HepG2 (cell line): Measurements from ENCODE around the gene YWHAE. TPM values are rescaled to one million over a fixed set of nuclear protein-coding genes. Genes with fewer than 3 reads are reported as not detected.

Experiments
- ARNTL ChIP-seq: sonication (generic); formaldehyde crosslinking; IDR thresholded peaks from 2 replicates; pipeline ENCODE4 v1.4.0; 2020; ENCODE audit warnings: mild to moderate bottlenecking, missing genetic modification reagents
- ASH2L ChIP-seq: fragments of 300-600, 200-600 bp; sonication (generic); IDR thresholded peaks from 2 replicates; pipeline ENCODE4 v1.7.0; 2017; ENCODE audit warnings: low read depth, mild to moderate bottlenecking, moderate library complexity, mixed read lengths, low read length; ENCODE audit not compliant: insufficient read length
- CREB1 ChIP-seq, 2 experiments: fragments of 450-650 bp in 1 of 2; IDR thresholded peaks; 2 replicates each; pipeline ENCODE4 v1.6.1; 2016 to 2017; ENCODE audit warnings: control low read depth in 1 of 2, mild to moderate bottlenecking in 1 of 2, missing compliant biosample characterization in 1 of 2, missing genetic modification characterization in 1 of 2
- CREM ChIP-seq, 2 experiments: sonication (generic) in 1 of 2; formaldehyde crosslinking in 1 of 2; IDR thresholded peaks; 2 replicates each; pipeline versions ENCODE4 v1.4.0 to v1.6.1; 2016 to 2020; ENCODE audit warnings: antibody characterized with exemption in 1 of 2, mild to moderate bottlenecking in 1 of 2, missing genetic modification reagents in 1 of 2
- HNRNPK ChIP-seq: fragments of 200-400 bp; formaldehyde crosslinking; IDR thresholded peaks from 2 replicates; pipeline ENCODE4 v1.6.1; 2018; ENCODE audit warnings: low read length, low read depth, moderate library complexity, mild to moderate bottlenecking; ENCODE audit not compliant: poor library complexity, severe bottlenecking
- KLF9 ChIP-seq: IDR thresholded peaks from 2 replicates; pipeline ENCODE4 v1.6.1; 2016; ENCODE audit warnings: low read depth
- LCORL ChIP-seq, 2 experiments: fragments of 450-650 bp in 1 of 2; sonication (generic) in 1 of 2; formaldehyde crosslinking in 1 of 2; IDR thresholded peaks; 2 replicates each; pipeline versions ENCODE4 v1.5.0 to v1.6.1; 2017 to 2020; ENCODE audit warnings: antibody characterized with exemption in 1 of 2, missing genetic modification reagents in 1 of 2
- NFYC ChIP-seq: IDR thresholded peaks from 2 replicates; pipeline ENCODE4 v1.6.1; 2016; ENCODE audit warnings: missing genetic modification reagents, missing compliant biosample characterization
- NR2C2 ChIP-seq: sonication (generic); formaldehyde crosslinking; IDR thresholded peaks from 2 replicates; pipeline ENCODE4 v1.4.0; 2020; ENCODE audit warnings: missing genetic modification reagents, mild to moderate bottlenecking, moderate library complexity, borderline replicate concordance
- ZBTB38 ChIP-seq: sonication (generic); formaldehyde crosslinking; IDR thresholded peaks from 2 replicates; pipeline ENCODE4 v1.5.1; 2020; ENCODE audit warnings: mild to moderate bottlenecking, missing genetic modification reagents
- ZFP36L2 ChIP-seq: sonication (generic); formaldehyde crosslinking; IDR thresholded peaks from 2 replicates; pipeline ENCODE4 v1.4.0; 2020; ENCODE audit warnings: missing genetic modification reagents
- ZNF207 ChIP-seq: fragments of 450-650 bp; IDR thresholded peaks from 2 replicates; pipeline ENCODE4 v1.6.1; 2016; ENCODE audit warnings: antibody characterized with exemption, borderline replicate concordance
- ZNF260 ChIP-seq: sonication (generic); formaldehyde crosslinking; IDR thresholded peaks from 2 replicates; pipeline ENCODE4 v1.4.0; 2020; ENCODE audit warnings: missing genetic modification reagents, low read depth, mild to moderate bottlenecking, borderline replicate concordance
- ZNF280D ChIP-seq: sonication (generic); formaldehyde crosslinking; IDR thresholded peaks from 2 replicates; pipeline ENCODE4 v1.5.1; 2020; ENCODE audit warnings: mild to moderate bottlenecking, missing genetic modification reagents
- ZNF317 ChIP-seq: sonication (generic); formaldehyde crosslinking; IDR thresholded peaks from 2 replicates; pipeline ENCODE4 v1.5.0; 2020; ENCODE audit warnings: mild to moderate bottlenecking, missing genetic modification reagents
- ZNF329 ChIP-seq: sonication (generic); formaldehyde crosslinking; IDR thresholded peaks from 2 replicates; pipeline ENCODE4 v1.9.0; 2021; ENCODE audit warnings: low read depth, mild to moderate bottlenecking, missing genetic modification reagents
- ZNF598 ChIP-seq: sonication (generic); formaldehyde crosslinking; IDR thresholded peaks from 2 replicates; pipeline ENCODE4 v1.5.1; 2020; ENCODE audit warnings: mild to moderate bottlenecking, missing genetic modification reagents, borderline replicate concordance
- ZNF7 ChIP-seq: IDR thresholded peaks from 2 replicates; pipeline ENCODE4 v1.6.1; 2016; ENCODE audit warnings: missing biosample characterization, missing genetic modification reagents
- ZNF83 ChIP-seq: sonication (generic); formaldehyde crosslinking; IDR thresholded peaks from 2 replicates; pipeline ENCODE4 v1.4.0; 2020; ENCODE audit warnings: missing genetic modification reagents, mild to moderate bottlenecking, borderline replicate concordance
- ZSCAN25 ChIP-seq: sonication (generic); formaldehyde crosslinking; IDR thresholded peaks from 2 replicates; pipeline ENCODE4 v1.8.0; 2022; ENCODE audit warnings: mild to moderate bottlenecking, missing genetic modification reagents
- polyA plus RNA-seq, 8 experiments: library from polyadenylated mRNA; depleted of rRNA in 3 of 8; stranded (reverse) in 7 of 8; unstranded in 1 of 8; fragments of >200 nt; fragmentation: Illumina TruSeq in 4 of 8; extraction: Trizol in 4 of 8; gene quantifications; 2 replicates each; pipeline versions ENCODE4 v1.2.1 to v1.2.3, GENCODE V29; 2011 to 2016; ENCODE audit warnings: low read depth in 4 of 8, missing spikeins in 1 of 8, mixed read lengths in 1 of 8; ENCODE audit not compliant: insufficient read depth in 1 of 8
- total RNA-seq, 5 experiments: library from RNA; depleted of rRNA; stranded (reverse); fragments of >200 nt; fragmentation: Illumina TruSeq; extraction: Trizol; gene quantifications; 2 replicates each; pipeline ENCODE4 v1.2.3, GENCODE V29; 2016; ENCODE audit warnings: low read depth in 1 of 5
- TF ChIP-seq, protein P1 (sequence below): sonication (generic); formaldehyde crosslinking; IDR thresholded peaks from 2 replicates; pipeline ENCODE4 v1.8.0; 2022; ENCODE audit warnings: missing genetic modification reagents, mild to moderate bottlenecking, moderate library complexity, borderline replicate concordance
- TF ChIP-seq, protein P2 (sequence below): sonication (generic); formaldehyde crosslinking; conservative IDR thresholded peaks from 2 replicates; pipeline ENCODE4 v1.4.0; 2020; ENCODE audit warnings: missing genetic modification reagents

Gene YWHAE
- total and polyA plus RNA-seq, 2 of the 13 experiments (the other 11 are each of a cell fraction or from before 2014, with no cell fraction given): 256 to 335 TPM

- TF ChIP-seq HNRNPK (no peak), KLF9 (no peak), ZFP36L2 (CRISPR knock-in tag) (no peak), ZNF317 (CRISPR knock-in tag) (peak; percentile 73; the same call in 1 of the 2 replicates), ZSCAN25 (peak; percentile 45; the same call in 1 of the 2 replicates), ZNF207 (no peak), ZNF598 (0 out of 2 replicates have a peak, but pooled peaks have one; percentile 50), CREM (IDR thresholded peaks at IDR 0.05) (no peak), CREM (CRISPR knock-in tag; IDR thresholded peaks at IDR 0.05) (no peak), ZNF260 (CRISPR knock-in tag) (no peak), NR2C2 (peak; percentile 61; the same call in 1 of the 2 replicates), ZBTB38 (CRISPR knock-in tag) (no peak), ZNF280D (CRISPR knock-in tag) (0 out of 2 replicates have a peak, but pooled peaks have one; percentile 42), ZNF7 (CRISPR knock-in tag) (no peak), ARNTL (CRISPR knock-in tag) (peak; percentile 79; the same call in 1 of the 2 replicates), ASH2L (peak; percentile 86), CREB1 (IDR thresholded peaks at IDR 0.05) (no peak), CREB1 (CRISPR knock-in tag; IDR thresholded peaks at IDR 0.05) (0 out of 2 replicates have a peak, but pooled peaks have one; percentile 32), LCORL (IDR thresholded peaks at IDR 0.05) (no peak), LCORL (CRISPR knock-in tag; IDR thresholded peaks at IDR 0.05) (peak; percentile 48; the same call in 1 of the 2 replicates), ZNF83 (peak; percentile 83; the same call in 1 of the 2 replicates), ZNF329 (CRISPR knock-in tag) (peak; percentile 40; the same call in 1 of the 2 replicates), NFYC (CRISPR knock-in tag) (no peak)
- TF ChIP-seq, protein P1, sequence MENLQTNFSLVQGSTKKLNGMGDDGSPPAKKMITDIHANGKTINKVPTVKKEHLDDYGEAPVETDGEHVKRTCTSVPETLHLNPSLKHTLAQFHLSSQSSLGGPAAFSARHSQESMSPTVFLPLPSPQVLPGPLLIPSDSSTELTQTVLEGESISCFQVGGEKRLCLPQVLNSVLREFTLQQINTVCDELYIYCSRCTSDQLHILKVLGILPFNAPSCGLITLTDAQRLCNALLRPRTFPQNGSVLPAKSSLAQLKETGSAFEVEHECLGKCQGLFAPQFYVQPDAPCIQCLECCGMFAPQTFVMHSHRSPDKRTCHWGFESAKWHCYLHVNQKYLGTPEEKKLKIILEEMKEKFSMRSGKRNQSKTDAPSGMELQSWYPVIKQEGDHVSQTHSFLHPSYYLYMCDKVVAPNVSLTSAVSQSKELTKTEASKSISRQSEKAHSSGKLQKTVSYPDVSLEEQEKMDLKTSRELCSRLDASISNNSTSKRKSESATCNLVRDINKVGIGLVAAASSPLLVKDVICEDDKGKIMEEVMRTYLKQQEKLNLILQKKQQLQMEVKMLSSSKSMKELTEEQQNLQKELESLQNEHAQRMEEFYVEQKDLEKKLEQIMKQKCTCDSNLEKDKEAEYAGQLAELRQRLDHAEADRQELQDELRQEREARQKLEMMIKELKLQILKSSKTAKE (CRISPR knock-in tag): no peak
- TF ChIP-seq, protein P2, sequence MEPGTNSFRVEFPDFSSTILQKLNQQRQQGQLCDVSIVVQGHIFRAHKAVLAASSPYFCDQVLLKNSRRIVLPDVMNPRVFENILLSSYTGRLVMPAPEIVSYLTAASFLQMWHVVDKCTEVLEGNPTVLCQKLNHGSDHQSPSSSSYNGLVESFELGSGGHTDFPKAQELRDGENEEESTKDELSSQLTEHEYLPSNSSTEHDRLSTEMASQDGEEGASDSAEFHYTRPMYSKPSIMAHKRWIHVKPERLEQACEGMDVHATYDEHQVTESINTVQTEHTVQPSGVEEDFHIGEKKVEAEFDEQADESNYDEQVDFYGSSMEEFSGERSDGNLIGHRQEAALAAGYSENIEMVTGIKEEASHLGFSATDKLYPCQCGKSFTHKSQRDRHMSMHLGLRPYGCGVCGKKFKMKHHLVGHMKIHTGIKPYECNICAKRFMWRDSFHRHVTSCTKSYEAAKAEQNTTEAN (CRISPR knock-in tag): no peak
These were observed at the start of gene YWHAE (continued) for GRCh38 chr17:1399679-1400512.
